ENCODE measurements around the gene MPPED1. TPM values are rescaled to one million over a fixed set of nuclear protein-coding genes. Genes with fewer than 3 reads are reported as not detected.

Gene MPPED1
- polyA plus RNA-seq, 1 experiment: not detected

DNA sequence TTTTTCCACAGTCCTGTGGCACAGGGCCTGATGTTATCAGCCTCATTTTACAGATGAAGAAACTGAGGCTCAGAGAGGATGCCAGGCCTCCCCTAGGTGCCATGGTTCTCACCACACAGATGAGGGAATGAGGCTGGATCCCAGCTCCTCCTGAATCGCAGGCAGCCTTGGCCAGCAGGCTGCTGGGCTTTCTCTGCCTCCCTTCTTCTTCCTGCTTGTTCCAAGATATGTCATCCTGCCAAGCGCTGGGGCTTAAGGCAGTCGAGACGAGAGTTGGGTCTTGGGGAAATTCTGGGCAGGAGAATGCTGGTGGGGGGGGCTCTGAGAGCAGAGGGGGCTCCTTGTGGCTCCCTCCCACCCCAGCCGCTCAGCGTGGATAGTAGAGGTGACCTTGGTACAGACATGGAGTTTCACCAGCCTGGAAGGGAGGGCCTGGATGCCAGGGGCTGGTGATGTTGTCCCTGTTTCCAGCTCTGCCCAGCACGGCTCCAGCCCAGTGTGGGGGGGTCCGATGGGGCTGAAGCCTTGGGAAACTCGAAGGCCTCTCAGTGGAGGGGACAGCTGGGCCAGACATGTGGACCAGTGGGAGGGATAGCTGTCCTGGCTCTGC, 16.6 kb upstream of the MPPED1 start:
- ChIA-PET POLR2A (no interaction called here), CTCF (interaction anchor here (1.7 kb wide), 1 partner anchor 11 kb away, joined by 5 read pairs; no protein-coding TSS in a partner anchor)
- peaks cover 4% of the 10 kb centered on the region for H3K27me3 ChIP-seq (ENCODE audit: control insufficient read depth, insufficient read depth, low read length)
- H3K27ac ChIP-seq (ENCODE audit: low read depth, low read length): no peak overlapping the region
- no peak overlapping the region for H3K4me3 ChIP-seq (ENCODE audit: low read depth, low read length)
- peaks cover 5% of the 10 kb centered on the region; the same call in 1 of the 2 replicates for H3K9me3 ChIP-seq (ENCODE audit: control insufficient read depth, insufficient read depth, low read length)
- TF ChIP-seq, protein P1, sequence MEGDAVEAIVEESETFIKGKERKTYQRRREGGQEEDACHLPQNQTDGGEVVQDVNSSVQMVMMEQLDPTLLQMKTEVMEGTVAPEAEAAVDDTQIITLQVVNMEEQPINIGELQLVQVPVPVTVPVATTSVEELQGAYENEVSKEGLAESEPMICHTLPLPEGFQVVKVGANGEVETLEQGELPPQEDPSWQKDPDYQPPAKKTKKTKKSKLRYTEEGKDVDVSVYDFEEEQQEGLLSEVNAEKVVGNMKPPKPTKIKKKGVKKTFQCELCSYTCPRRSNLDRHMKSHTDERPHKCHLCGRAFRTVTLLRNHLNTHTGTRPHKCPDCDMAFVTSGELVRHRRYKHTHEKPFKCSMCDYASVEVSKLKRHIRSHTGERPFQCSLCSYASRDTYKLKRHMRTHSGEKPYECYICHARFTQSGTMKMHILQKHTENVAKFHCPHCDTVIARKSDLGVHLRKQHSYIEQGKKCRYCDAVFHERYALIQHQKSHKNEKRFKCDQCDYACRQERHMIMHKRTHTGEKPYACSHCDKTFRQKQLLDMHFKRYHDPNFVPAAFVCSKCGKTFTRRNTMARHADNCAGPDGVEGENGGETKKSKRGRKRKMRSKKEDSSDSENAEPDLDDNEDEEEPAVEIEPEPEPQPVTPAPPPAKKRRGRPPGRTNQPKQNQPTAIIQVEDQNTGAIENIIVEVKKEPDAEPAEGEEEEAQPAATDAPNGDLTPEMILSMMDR (IDR thresholded peaks at IDR 0.05; ENCODE audit: low read depth, low read length): no peak
- DNase-seq (ENCODE audit: low read depth, low spot score): no peak

DNA sequence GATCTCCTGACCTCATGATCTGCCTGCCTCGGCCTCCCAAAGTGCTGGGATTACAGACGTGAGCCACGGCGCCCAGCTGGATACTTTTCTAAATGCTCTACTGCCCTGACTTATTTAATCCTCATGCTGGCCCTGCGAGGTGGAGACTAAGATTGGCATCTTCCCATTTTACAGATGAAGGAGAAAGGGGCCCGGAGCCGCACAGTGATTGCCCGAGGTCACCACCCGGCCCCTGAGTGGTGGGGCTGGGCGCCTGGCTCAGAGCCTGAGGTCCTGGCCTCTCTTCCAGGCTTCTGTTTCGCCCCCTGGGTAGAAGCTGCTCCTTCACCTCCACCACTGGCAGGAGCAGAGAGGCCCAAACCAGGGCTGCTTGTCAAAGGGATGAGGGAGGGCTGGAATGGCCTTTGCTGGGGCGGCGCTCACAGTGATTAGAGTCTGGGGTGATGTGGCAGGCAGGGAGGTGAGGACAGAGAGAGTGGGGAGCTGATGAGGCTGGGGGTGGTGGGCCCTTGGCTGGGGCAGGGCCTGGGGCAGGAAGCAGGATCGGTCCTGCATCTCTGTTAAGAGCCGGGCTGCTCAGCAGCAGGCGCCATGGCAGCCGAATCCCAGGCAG, 15.4 kb upstream of the MPPED1 start:
- H3K27ac ChIP-seq (ENCODE audit: low read depth, low read length): no peak overlapping the region
- H3K27me3 ChIP-seq (ENCODE audit: control insufficient read depth, insufficient read depth, low read length): peaks cover 2% of the 10 kb centered on the region
- ChIA-PET CTCF (no interaction called here), POLR2A (no interaction called here)
- peaks cover 5% of the 10 kb centered on the region; the same call in 1 of the 2 replicates for H3K9me3 ChIP-seq (ENCODE audit: control insufficient read depth, insufficient read depth, low read length)
- TF ChIP-seq, protein P1 (IDR thresholded peaks at IDR 0.05; ENCODE audit: low read depth, low read length): no peak
- no peak overlapping the region for H3K4me3 ChIP-seq (ENCODE audit: low read depth, low read length)
- no peak for DNase-seq (ENCODE audit: low read depth, low spot score)

DNA sequence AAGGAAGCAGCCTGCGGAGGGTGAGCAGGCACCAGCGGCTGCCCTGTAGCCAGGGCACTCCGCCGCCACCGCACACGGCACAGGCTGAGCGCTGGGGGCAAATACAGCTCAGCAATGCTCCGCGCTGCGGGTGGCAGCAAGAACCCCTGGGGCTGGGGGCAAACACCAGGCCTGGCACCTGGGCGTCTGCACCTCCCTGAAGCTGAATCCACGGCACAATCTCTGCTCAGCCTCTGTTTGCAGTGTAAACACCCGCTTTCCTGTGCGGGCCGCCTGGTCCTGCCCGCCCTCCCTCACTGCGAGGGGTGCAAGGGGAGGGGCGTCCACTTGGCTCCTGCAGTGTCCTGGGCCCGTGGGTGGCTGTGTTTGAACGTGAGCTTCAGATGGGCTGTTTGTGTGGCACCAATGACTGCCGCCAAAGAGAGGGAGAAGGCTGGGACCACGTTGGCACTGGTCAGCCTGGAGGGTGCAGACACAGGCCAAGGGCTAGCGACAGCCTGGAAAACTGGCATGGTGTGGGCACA, 14.8 kb upstream of the MPPED1 start:
- Histone ChIP-seq H3K9me3 (ENCODE audit: control insufficient read depth, insufficient read depth, low read length) (peaks cover 5% of the 10 kb centered on the region; the same call in 1 of the 2 replicates), H3K4me3 (ENCODE audit: low read depth, low read length) (no peak overlapping the region), H3K27ac (ENCODE audit: low read depth, low read length) (no peak overlapping the region), H3K27me3 (ENCODE audit: control insufficient read depth, insufficient read depth, low read length) (peaks cover 2% of the 10 kb centered on the region)
- POLR2A ChIA-PET: no interaction called here
- CTCF ChIA-PET: no interaction called here
- TF ChIP-seq, protein P1 (IDR thresholded peaks at IDR 0.05; ENCODE audit: low read depth, low read length): no peak
- DNase-seq (ENCODE audit: low read depth, low spot score): no peak

DNA sequence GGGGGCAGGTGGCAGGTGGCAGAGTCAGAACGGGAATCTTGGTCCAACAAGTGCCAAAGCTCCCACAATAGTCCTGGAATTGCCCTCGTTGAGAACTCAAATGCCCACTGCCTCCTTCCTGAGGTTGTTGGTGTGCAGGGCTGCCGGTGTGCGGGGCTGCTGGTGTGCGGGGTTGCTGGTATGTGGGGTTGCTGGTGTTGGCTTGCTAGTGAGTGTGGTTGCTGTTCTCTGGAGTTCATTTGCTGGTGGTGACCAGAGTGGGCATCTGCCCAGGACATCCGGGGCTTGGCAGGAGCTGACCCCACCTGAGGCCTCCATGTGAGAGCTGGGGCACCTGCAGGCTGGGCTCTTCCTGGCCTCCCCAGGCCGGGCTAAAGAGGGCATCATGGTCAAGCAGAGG, 14.0 kb upstream of the MPPED1 start:
- ChIA-PET CTCF (no interaction called here), POLR2A (no interaction called here)
- no peak overlapping the region for H3K4me3 ChIP-seq (ENCODE audit: low read depth, low read length)
- no peak overlapping the region for H3K27ac ChIP-seq (ENCODE audit: low read depth, low read length)
- peaks cover 5% of the 10 kb centered on the region; the same call in 1 of the 2 replicates for H3K9me3 ChIP-seq (ENCODE audit: control insufficient read depth, insufficient read depth, low read length)
- DNase-seq (ENCODE audit: low read depth, low spot score): no peak
- TF ChIP-seq, protein P1 (IDR thresholded peaks at IDR 0.05; ENCODE audit: low read depth, low read length): no peak
- no peaks in the 10 kb centered on the region for H3K27me3 ChIP-seq (ENCODE audit: control insufficient read depth, insufficient read depth, low read length)

DNA sequence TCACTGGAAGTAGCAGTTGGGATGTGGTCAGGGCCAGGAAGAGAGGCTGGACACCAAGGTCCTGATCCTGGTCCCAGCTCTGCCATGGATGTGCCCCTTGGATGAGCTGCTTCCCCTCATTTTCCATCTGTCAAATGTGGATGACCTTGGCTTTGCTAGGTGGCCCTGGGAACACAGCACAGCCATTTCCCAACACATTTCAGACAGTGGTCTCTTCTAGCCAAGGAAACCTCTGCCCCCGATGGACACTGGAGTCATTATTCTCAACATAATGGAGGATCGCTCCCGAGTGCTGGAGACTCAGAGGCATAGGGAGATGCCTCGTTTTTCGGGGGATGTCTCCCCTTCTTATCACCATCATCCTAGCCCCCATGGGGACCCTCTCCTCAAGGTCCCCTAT, 13.6 kb upstream of the MPPED1 start:
- DNase-seq (ENCODE audit: low read depth, low spot score): no peak
- ChIA-PET CTCF (no interaction called here), POLR2A (no interaction called here)
- peaks cover 5% of the 10 kb centered on the region; the same call in 1 of the 2 replicates for H3K9me3 ChIP-seq (ENCODE audit: control insufficient read depth, insufficient read depth, low read length)
- no peak overlapping the region for H3K4me3 ChIP-seq (ENCODE audit: low read depth, low read length)
- TF ChIP-seq, protein P1 (IDR thresholded peaks at IDR 0.05; ENCODE audit: low read depth, low read length): no peak
- no peaks in the 10 kb centered on the region for H3K27me3 ChIP-seq (ENCODE audit: control insufficient read depth, insufficient read depth, low read length)
- H3K27ac ChIP-seq (ENCODE audit: low read depth, low read length): no peak overlapping the region

All from AG04450 (cell line).